AG08396 (cell line): ENCODE results near the gene LSM5.
A peak's percentile ranks its signal among the peaks of the same experiment; 100 is the strongest.

ENCODE experiments used
- DNase-seq: peaks from one replicate; pipeline ENCODE4 v3.0.0; 2012; ENCODE audit warnings: low spot score, mixed read lengths

The LSM5 gene

GRCh38 chr7:32490127-32490796 is at the start of gene LSM5:
LSM5 (minus strand) TSS chr7:32490380; CDS start chr7:32490365, 15 bp downstream.
- DNase-seq, result peak; percentile 86

DNA sequence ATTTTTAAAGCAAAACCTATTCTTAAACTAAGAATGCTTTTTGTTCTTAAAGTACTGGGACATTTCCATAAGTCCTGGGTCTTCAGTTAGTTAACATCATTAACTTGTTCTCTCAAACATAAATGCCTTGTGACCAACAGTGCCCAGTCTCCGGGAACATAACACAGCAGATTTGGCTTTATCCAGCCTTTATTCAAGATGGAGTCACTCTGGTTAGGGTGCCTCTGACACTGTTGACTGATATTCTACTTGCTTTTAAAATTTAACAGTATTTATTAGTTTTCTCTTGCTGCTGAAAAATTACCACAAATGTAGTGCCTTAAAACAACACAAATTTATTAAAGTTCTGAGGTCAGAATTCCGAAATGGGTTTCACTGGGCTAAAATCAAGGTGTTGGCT is 49.2 kb upstream of the LSM5 start:
- DNase-seq, result no peak

DNA sequence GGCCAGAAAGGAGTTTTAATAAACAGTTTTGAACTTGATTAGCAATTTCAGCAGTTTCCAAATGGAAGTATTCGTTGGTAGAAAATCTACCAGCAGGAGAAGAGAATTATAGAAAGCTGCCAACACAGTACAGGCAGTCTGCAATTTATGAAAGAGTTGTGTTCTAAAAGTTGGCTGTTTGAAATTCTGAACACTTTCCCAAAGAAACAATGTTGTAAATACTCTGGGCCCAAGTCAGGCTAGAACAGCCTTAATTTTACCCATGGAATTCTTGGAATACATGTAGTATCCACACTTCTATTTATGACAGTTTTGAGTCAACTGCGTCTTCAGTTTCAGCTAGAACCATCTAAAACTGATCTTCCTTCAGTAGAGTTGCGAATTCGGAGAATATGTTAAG is 47.6 kb upstream of the LSM5 start:
- DNase-seq, result no peak

GRCh38 chr7:32536585-32536984 is 46.4 kb upstream of the LSM5 start:
- peak; percentile 33 for DNase-seq

DNA sequence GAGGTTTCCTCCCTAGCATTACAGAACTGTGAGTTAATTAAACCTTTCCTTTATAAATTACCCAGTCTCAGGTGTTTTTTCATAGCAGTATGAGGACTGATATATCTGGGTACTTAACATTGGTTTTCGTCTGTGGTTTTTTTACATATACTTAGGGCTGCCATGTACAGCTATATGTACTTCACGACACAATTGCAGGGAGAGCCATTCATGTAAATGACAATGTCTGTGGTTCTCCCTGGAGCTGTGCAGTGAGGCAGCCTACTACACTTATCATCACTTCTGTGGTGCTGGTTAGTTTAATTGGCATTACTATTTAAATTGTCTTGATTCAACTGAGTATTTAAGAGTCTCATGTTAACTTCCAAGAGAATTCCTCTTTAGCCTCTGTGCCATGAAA is 45.8 kb upstream of the LSM5 start:
- DNase-seq, result no peak

DNA sequence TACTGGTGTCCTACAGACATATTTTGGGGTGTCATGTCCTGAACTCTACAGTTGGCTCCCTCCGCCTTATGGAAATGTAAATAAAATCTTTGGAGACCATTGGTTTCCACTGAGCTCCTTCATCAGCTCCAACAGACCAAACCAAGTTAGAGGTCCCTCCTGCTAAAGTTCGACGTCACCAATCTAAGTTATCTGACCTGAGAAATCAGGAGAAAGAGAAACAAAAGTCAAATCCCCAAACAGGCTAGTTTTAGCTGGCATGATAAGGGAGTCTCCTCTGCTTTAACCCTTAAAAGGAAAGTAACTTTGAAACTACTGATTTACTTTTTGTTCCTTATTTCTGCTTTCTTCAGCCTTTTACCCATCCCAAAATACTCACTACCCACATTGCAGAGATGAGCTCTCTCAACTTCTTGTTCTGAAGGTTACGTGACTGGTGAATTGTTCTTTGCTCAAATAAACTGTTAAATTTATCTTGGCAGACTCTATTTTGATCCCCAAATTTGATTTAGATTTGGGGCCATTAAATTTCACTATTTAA is 45.1 kb upstream of the LSM5 start:
- no peak for DNase-seq

GRCh38 chr7:32533276-32534029 is 43.3 kb upstream of the LSM5 start:
- DNase-seq, result no peak

GRCh38 chr7:32532716-32533115 is 42.5 kb upstream of the LSM5 start:
- no peak for DNase-seq

DNA sequence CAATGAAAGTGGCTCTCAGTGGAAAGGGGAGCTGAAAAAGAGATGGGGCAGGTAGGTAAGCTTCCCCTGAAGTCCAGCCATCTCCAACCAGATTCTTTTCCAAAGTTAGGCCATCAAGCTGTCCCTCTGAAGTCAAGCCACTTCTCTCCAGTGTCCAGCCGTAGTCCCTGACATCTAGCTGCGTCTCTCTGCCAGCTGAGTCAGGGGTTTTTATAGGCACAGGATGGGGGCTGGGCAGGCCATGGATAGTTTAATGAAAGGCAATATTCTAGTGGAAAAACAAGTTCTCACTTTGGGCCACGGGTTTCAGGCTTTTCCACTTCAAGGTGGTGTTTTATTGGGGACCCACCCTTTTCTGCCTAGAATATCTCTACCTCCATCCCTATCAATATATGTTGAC is 41.9 kb upstream of the LSM5 start:
- DNase-seq, result no peak

DNA sequence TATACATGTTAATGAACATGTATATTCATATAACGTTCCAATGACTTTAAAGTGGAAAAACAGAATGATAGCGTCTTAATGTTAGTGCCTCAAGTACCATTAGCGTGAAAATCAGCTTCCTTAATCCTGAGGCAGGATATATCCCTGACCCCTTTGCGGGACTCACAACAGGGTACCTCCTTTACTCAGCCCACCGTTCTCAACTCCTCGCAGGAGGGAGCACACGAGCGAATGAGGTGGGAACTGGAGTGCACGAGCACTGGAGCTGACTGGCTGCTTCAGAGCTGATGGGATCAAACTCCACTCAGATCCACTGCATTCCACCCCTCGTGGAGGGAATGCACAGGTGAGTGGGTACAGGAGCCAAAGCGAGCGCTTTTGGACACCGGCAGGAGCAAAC is 41.2 kb upstream of the LSM5 start:
- no peak for DNase-seq

GRCh38 chr7:32525839-32526238 is 35.7 kb upstream of the LSM5 start:
- no peak for DNase-seq

DNA sequence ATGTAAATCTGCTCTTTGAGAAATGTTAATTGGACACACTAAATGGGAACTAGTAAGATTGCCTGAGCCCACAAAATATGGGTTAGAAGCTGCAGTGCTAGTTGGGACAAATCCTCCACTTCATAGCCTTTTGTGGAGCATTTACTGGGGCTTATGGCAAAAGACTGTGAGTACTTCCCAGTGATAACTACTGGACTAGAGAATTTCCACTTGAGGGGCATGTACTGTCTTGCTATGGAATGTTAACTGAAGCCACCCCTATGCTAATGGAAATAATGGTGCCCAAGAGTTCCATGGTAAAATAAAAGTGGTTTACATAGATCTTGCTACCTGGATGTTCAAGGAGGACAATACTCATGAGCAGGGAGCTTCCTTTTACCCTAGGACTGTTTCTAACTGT is 34.5 kb upstream of the LSM5 start:
- DNase-seq, result no peak

- no peak for DNase-seq
These were observed 32.8 kb upstream of the LSM5 start for GRCh38 chr7:32522746-32523530.

DNA sequence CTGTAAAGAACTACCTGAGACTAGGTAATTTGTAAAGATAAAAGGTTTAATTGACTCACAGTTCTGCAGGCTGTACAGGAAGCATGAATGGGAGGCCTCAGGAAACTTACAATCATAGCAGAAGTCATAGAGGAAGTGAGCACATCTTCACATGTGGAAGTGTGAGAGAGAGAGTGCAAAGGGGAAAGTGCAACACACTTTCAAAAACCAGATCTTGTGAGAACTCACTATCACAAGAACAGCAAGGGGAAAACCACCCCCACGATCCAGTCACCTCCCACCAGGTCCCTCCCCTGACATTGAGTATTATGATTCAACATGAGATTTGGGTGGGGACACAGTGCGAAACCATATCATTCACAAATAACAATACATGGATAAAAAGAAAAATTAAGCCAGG is 29.6 kb upstream of the LSM5 start:
- no peak for DNase-seq

DNA sequence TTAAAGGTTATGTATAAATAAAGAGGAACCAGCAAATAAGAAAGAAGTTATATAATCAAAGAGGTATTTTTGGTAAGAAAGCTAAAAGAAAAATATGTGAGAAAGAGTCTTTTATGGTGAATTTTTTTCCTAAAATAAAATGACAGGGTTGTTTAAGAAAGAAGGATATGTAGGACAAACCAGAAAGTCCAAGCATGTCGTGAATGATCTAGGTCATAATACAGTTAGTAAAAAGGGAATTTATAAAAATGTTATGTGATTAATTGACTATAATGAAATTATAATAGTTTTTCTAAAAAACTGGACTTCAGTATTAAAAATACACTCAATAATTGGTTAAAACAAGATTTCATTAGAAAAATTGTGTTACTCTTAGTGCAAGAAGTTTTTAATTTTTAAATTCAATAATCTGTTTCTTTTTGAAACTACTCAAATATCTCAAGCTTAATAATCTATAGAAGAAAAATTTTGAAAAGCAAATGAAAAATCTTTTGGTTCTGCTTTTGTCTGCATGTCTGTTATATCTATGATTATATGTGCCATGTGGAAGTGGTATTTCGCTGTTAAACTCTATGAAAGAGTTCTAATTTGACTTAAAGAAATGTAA is 28.5 kb upstream of the LSM5 start:
- no peak for DNase-seq

DNA sequence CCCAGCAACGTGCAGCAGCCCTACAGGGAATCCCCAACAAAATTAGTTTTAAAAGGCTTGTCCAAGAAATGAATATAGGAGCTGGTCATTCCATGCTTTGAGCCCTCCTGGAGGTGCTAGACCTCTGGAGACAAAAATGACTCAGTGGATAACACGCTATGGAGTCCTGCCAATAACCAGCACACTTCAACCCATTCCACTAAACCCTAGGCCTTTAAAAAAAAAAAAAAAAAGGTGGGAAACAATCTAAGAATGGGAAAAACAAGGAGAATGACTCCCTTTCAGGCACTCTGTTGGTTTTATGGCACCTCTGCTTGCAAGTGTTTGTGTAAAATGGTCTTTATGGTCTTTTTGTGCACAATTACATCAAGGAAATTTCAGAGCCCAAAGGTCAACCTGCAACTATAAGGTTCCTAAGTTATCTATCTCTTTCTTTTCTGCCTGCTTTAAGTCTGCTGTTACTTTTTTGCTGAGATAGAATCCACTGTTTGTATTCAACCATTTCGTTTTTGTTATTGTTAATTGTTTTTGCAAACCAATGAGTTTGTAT is 26.4 kb upstream of the LSM5 start:
- DNase-seq, result no peak

DNA sequence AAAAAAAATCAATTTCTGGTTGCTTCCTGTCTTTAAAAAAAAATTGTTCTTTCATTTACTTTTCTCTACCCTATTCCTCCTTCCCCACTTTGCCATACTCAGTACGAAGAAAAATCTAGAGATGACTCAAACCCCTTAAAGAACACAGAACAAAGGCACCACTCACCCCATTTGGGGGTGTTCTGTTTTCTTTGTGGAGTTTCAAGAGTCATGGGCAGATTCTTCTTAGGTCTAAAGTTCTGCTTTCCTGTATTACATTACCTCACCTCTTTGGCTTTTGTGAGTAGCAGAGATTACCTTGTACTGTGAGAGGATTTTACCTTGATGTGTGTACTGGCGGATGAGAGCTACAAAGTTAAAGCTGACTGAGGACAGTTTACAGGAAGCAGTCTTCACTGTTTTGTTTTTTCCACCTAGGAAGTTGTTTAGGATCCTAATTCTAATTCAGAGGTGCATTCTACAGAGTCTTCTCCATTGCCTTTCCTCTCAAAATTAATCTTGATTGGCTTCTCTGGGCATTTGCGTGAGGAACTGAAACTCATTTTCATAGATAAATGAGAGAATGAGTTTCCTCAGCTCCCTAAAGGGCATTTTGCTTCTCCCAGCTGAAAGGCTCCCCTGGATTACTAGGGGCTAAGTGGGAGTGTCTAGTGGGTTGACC is 25.8 kb upstream of the LSM5 start:
- DNase-seq, result no peak

DNA sequence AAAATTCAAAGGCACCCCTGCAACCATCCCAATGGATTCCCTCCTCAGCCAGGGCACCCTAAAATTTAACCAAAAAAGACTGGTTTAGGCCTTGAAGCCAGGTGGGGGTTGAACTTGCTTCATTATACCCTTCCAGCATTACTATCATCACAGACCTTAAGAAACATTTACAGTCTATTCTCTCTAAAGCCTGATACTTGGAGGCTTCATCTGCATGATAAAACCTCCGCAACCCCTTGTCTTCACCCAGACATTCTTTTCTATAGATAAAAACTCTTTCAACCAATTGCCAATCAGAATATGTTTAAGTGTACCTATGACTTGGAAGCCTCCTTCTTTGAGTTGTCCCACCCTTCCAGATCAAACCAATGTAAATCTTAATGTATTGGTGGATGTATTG is 23.0 kb upstream of the LSM5 start:
- DNase-seq, result no peak

DNA sequence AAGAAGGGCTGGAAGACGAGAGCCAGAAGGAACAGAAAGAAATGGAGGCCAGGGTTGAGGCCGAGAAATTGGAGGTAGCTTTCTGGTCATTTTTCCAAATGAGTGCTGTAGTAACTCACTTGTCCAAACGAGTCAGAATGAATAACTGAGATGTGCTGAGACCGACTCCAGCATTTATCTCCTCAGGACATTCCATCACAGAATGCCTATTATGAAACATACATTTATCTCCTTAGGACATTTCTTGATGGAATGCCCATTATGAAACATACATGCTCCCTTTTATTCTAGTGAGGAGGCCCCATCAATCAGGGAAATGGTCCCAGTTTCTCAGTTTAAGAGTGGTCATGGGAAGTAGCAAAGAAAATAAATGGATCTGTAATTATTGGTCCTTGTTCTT is 21.6 kb upstream of the LSM5 start:
- DNase-seq, result no peak

- no peak for DNase-seq
These were observed 17.2 kb upstream of the LSM5 start for GRCh38 chr7:32507414-32507813.

- peak; percentile 37 for DNase-seq
These were observed 16.3 kb upstream of the LSM5 start for GRCh38 chr7:32506266-32507054.
